Peyer's patch (tissue), 4 donors: Measurements from ENCODE around the gene NUTM2G. TPM values are rescaled to one million over a fixed set of nuclear protein-coding genes. Genes with fewer than 3 reads are reported as not detected.
"Not testable (repeated sequence)": the region's sequence is repeated elsewhere in the genome, so short reads cannot be mapped to it uniquely, and the experiment has no call there.

ENCODE experiments used
- DNase-seq, 3 donors: peaks; one replicate each; pipeline ENCODE4 v3.0.0-alpha.2; 2017 to 2019
- H3K27ac ChIP-seq, 4 donors: fragments of 200-600 bp; sonication (generic); one replicate each; pipeline ENCODE4 v1.5.1; 2016 to 2019
- H3K27me3 ChIP-seq, 2 donors: fragments of 200-600 bp; sonication (generic); one replicate each; pipeline ENCODE4 v1.5.1; 2019
- H3K36me3 ChIP-seq, 3 donors: fragments of 200-600 bp; sonication (generic); one replicate each; pipeline ENCODE4 v1.5.1; 2016 to 2019
- H3K4me1 ChIP-seq, 4 donors: fragments of 200-600 bp; sonication (generic); one replicate each; pipeline ENCODE4 v1.5.1; 2016 to 2019
- H3K4me3 ChIP-seq, 4 donors: fragments of 200-600 bp; sonication (generic); 1 replicate in 3 of 4; 2 replicates in 1 of 4; pipeline ENCODE4 v1.5.1; 2016 to 2019; ENCODE audit warnings: mild to moderate bottlenecking in 1 of 4
- H3K9me3 ChIP-seq, 4 donors: fragments of 200-600 bp; sonication (generic); one replicate each; pipeline ENCODE4 v1.5.1; 2016 to 2019; ENCODE audit warnings: mild to moderate bottlenecking in 1 of 4
- CTCF ChIP-seq, 6 experiments: fragments of 450-650 bp in 4 of 6; fragments of 200-600 bp in 2 of 6; sonication (generic) in 1 of 6; IDR thresholded peaks; one replicate each; pipeline ENCODE4 v1.5.1; 2017 to 2019; ENCODE audit warnings: antibody characterized with exemption in 6 of 6, mild to moderate bottlenecking in 3 of 6, moderate library complexity in 1 of 6
- POLR2A ChIP-seq, 2 donors: fragments of 450-650 bp; IDR thresholded peaks; one replicate each; pipeline ENCODE4 v1.5.1; 2017; ENCODE audit warnings: antibody characterized with exemption in 2 of 2, mild to moderate bottlenecking in 2 of 2, moderate library complexity in 2 of 2
- total RNA-seq, 4 donors: library from RNA; depleted of rRNA; stranded (reverse); fragments of >200 nt; gene quantifications; one replicate each; pipeline ENCODE4 v1.1.0, GENCODE V29; 2016

The NUTM2G gene, protein sequence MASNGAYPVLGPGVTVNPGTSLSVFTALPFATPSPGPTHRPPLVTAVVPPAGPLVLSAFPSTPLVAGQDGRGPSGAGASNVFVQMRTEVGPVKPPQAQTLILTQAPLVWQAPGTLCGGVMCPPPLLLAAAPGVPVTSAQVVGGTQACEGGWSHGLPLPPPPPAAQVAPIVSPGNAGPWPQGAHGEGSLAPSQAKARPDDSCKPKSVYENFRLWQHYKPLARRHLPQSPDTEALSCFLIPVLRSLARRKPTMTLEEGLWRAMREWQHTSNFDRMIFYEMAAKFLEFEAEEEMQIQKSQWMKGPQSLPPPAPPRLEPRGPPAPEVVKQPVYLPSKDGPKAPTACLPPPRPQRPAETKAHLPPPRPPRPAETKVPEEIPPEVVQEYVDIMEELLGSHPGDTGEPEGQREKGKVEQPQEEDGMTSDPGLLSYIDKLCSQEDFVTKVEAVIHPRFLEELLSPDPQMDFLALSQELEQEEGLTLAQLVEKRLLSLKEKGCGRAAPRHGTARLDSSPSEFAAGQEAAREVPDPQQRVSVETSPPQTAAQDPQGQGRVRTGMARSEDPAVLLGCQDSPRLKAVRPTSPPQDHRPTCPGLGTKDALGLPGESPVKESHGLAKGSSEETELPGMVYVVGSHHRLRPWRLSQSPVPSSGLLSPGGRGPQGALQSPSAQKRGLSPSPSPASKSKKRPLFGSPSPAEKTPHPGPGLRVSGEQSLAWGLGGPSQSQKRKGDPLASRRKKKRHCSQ
- not detected for total RNA-seq

DNA sequence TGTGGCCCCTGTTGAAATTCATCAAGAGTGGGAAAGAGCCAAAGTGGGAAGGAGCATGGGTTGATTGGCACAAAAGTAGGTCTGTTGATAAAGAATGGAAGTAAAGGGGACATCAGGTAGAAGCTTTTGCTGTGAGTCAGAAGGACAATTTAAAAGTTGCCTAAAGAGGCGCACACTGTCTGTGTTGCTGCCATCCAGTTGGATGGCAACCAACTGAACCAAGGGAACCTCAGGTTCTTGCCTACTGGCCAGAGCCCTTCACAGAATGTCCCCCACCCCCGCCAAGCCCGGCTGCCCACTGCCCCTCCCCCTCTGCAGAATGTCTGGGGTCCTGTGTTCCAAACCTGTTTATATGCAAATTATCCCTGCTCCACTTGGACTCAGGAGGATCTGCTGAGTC is at the start of gene NUTM2G:
NUTM2G (plus strand) TSS at position 301 of the 400 bp plus-strand sequence. CDS start 182 bp downstream, outside the sequence.
- H3K36me3 ChIP-seq, H3K9me3 ChIP-seq, H3K4me1 ChIP-seq, H3K27ac ChIP-seq, H3K4me3 ChIP-seq, H3K27me3 ChIP-seq, DNase-seq: not testable (repeated sequence)

DNA sequence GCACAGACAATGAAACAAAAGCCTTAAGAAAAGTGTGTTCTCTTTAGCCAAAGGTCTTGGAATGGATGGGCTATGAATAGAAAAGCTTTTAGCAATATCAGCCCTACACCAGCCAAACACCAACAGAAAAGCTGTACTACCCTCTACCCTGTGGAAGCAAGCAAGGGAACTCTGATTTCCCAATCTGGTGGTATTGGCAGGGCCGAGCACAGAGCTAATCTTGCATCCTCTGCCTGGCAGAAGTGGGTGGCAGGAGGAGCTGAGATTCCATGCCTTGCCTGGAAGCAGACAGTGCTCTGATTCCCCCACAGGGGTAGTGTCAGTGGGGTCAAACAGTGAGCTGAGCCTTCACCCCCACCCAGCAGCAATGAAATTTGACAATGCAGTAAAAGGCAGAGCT is 44.7 kb upstream of the NUTM2G start:
- Histone ChIP-seq H3K27ac (no peak overlapping the region), H3K4me3 (no peak overlapping the region), H3K4me1 (no peaks in the 10 kb centered on the region), H3K9me3 (no peaks in the 10 kb centered on the region), H3K36me3 (no peaks in the 10 kb centered on the region), H3K27me3 (no peaks in the 10 kb centered on the region)
- TF ChIP-seq POLR2A (IDR thresholded peaks at IDR 0.05) (no peak), CTCF (IDR thresholded peaks at IDR 0.05) (no peak)
- no peak for DNase-seq

DNA sequence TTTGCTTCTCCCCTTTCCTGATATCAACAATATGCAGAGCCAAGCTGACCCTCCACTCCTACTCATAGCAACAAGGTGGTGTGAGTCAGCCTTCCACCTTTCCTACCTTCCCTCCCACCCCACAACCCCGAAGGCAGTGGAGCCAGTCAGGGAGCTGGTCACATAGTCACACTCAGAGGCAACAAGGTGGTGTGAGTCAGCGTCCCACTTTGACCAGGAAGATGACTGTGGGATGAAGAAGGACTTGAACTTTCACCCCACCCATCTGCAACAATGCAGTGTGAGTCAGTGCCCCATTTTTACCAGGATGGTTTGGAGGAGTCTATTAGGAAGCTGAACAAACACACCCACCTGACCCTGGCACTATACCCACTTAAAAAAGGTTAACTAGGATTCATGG is 44.2 kb upstream of the NUTM2G start:
- Histone ChIP-seq H3K27me3 (no peaks in the 10 kb centered on the region), H3K9me3 (no peaks in the 10 kb centered on the region), H3K4me1 (no peaks in the 10 kb centered on the region), H3K4me3 (no peak overlapping the region), H3K27ac (no peak overlapping the region), H3K36me3 (no peaks in the 10 kb centered on the region)
- peak in 1 of 3 donors; percentile 84 for DNase-seq
- TF ChIP-seq POLR2A (IDR thresholded peaks at IDR 0.05) (no peak), CTCF (IDR thresholded peaks at IDR 0.05) (no peak)

- H3K27ac ChIP-seq, result no peak overlapping the region
- no peaks in the 10 kb centered on the region for H3K9me3 ChIP-seq
- no peak for DNase-seq
- no peaks in the 10 kb centered on the region for H3K27me3 ChIP-seq
- H3K4me1 ChIP-seq, result no peaks in the 10 kb centered on the region
- no peak for TF ChIP-seq CTCF (IDR thresholded peaks at IDR 0.05)
- no peak for TF ChIP-seq POLR2A (IDR thresholded peaks at IDR 0.05)
- H3K4me3 ChIP-seq, result no peak overlapping the region
- H3K36me3 ChIP-seq, result no peaks in the 10 kb centered on the region
Measured at GRCh38 chr9:96885424-96885823, 43.2 kb upstream of the NUTM2G start.

- Histone ChIP-seq H3K9me3 (no peaks in the 10 kb centered on the region), H3K27me3 (no peaks in the 10 kb centered on the region), H3K36me3 (peaks cover 0 to 6% (median 0%) of the 10 kb centered on the region in 3 donors), H3K4me3 (no peak overlapping the region), H3K27ac (no peak overlapping the region), H3K4me1 (no peaks in the 10 kb centered on the region)
- TF ChIP-seq POLR2A (IDR thresholded peaks at IDR 0.05) (no peak), CTCF (IDR thresholded peaks at IDR 0.05) (no peak)
- DNase-seq, result no peak
Measured at GRCh38 chr9:96888591-96888990, 40.1 kb upstream of the NUTM2G start.

DNA sequence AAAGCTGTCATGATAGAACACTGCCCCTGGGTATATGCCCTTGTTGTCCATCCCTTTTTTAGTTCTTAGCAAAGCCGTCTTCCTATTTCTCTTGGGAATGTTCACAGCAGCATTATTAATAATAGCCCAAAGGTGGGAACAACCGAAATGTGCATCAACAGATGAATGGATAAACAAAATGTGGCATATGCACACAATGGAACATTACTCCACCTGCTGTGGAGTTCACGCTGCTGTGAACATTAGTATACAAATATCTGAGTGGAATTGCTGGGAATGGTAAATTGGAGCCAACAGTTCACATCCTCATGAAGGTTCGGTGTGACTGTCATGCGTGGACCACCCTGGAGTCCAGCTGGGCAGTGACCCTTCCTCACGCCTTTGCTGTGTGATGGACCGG is 36.5 kb upstream of the NUTM2G start:
- DNase-seq, result no peak
- H3K27me3 ChIP-seq, result no peaks in the 10 kb centered on the region
- H3K4me3 ChIP-seq, result no peak overlapping the region
- peaks cover 0 to 30% (median 0%) of the 10 kb centered on the region in 3 donors for H3K36me3 ChIP-seq
- H3K27ac ChIP-seq, result no peak overlapping the region
- TF ChIP-seq POLR2A (IDR thresholded peaks at IDR 0.05), result no peak
- H3K4me1 ChIP-seq, result no peaks in the 10 kb centered on the region
- no peaks in the 10 kb centered on the region for H3K9me3 ChIP-seq

DNA sequence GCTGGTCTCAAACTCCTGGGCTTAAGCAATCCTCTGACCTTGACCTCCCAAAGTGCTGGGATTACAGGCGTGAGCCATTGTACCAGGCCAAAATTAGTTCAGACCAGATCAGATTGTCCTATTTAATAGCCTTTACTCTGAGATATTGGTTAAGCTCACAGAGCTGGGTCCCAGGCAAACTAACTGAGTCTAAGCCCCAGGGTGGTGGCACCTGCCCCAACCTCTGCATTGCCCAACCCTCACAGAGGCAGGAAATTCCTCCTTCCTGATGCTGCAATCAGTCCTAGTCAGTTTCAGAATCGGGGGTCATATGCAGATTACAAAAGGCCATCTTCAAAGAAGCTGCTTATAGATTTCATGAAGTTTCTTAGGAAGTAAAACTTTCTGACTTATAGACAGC is 28.6 kb upstream of the NUTM2G start:
- not testable (repeated sequence) for H3K9me3 ChIP-seq, DNase-seq, H3K27me3 ChIP-seq, H3K4me1 ChIP-seq, H3K4me3 ChIP-seq, H3K27ac ChIP-seq
- peaks cover 0 to 17% (median 0%) of the 10 kb centered on the region in 3 donors for H3K36me3 ChIP-seq

GRCh38 chr9:96904947-96905722 is 23.5 kb upstream of the NUTM2G start:
- not testable (repeated sequence) for H3K9me3 ChIP-seq, H3K36me3 ChIP-seq, H3K4me3 ChIP-seq, H3K27me3 ChIP-seq, DNase-seq, H3K27ac ChIP-seq, H3K4me1 ChIP-seq

GRCh38 chr9:96908479-96908878 is 20.2 kb upstream of the NUTM2G start:
- H3K9me3 ChIP-seq, H3K4me3 ChIP-seq, H3K36me3 ChIP-seq, H3K27me3 ChIP-seq, DNase-seq, H3K4me1 ChIP-seq, H3K27ac ChIP-seq: not testable (repeated sequence)

- not testable (repeated sequence) for DNase-seq, H3K4me3 ChIP-seq, H3K9me3 ChIP-seq, H3K27me3 ChIP-seq, H3K36me3 ChIP-seq, H3K4me1 ChIP-seq, H3K27ac ChIP-seq
Measured at GRCh38 chr9:96915539-96915938, 13.1 kb upstream of the NUTM2G start.
